B cell (primary cell): ENCODE results near the gene LENG8. TPM values are rescaled to one million over a fixed set of nuclear protein-coding genes. Genes with fewer than 3 reads are reported as not detected.

ENCODE experiments used
- ATAC-seq: fragments of 200-7000 bp; cut with Tn5 transposase; one replicate; pipeline ENCODE4 v1.10.0; 2021; ENCODE audit warnings: low read depth, mild to moderate bottlenecking, moderate number of reproducible peaks, moderate library complexity
- CTCF ChIA-PET: fragments of 350-600 bp; sonication (Branson Sonifier 250); formaldehyde crosslinking; loops from one replicate; lab custom pipeline; 2021; ENCODE audit warnings: antibody characterized with exemption, inconsistent platforms; lab: Charles Lee
- POLR2A ChIA-PET: fragments of 350-600 bp; sonication (Branson Sonifier 250); formaldehyde crosslinking; loops from one replicate; lab custom pipeline; 2021; ENCODE audit warnings: antibody characterized with exemption; lab: Charles Lee
- DNase-seq: peaks from one replicate; pipeline ENCODE4 v3.0.0; 2013
- H2AFZ ChIP-seq: 2 replicates; pipeline ENCODE4 v1.6.1; 2012; ENCODE audit warnings: mild to moderate bottlenecking, low read depth, low read length; ENCODE audit not compliant: insufficient read depth, poor library complexity, severe bottlenecking
- H3K27ac ChIP-seq, 2 donors: 1 replicate in 1 of 2; 2 replicates in 1 of 2; pipeline ENCODE4 v1.5.1; 2012 to 2013; ENCODE audit warnings: low read length in 2 of 2, mild to moderate bottlenecking in 2 of 2, moderate library complexity in 1 of 2
- H3K27me3 ChIP-seq, 4 experiments: fragments of 200-600 bp in 1 of 4; sonication (generic) in 1 of 4; replicated peaks in 1 of 4; 1 replicate in 2 of 4; 2 replicates in 2 of 4; pipeline versions ENCODE4 v1.6.1 to v1.7.0; 2013 to 2016; ENCODE audit warnings: low read length in 3 of 4, mild to moderate bottlenecking in 2 of 4, mixed read lengths in 1 of 4, moderate library complexity in 1 of 4; ENCODE audit not compliant: insufficient read depth in 4 of 4, control insufficient read depth in 3 of 4; ENCODE audit errors: control extremely low read depth in 1 of 4
- H3K36me3 ChIP-seq, 2 experiments: replicated peaks in 1 of 2; 1 replicate in 1 of 2; 2 replicates in 1 of 2; pipeline versions ENCODE4 v1.6.1 to v1.7.1; 2013; ENCODE audit warnings: low read length in 1 of 2; ENCODE audit not compliant: insufficient read depth in 2 of 2, control insufficient read depth in 1 of 2; ENCODE audit errors: control extremely low read depth in 1 of 2, extremely low read depth in 1 of 2
- H3K4me1 ChIP-seq, 2 donors: fragments of 200-600 bp in 1 of 2; sonication (generic) in 1 of 2; 1 replicate in 1 of 2; 2 replicates in 1 of 2; pipeline versions ENCODE4 v1.5.1 to v1.6.1; 2013 to 2017; ENCODE audit warnings: low read length in 2 of 2; ENCODE audit not compliant: control insufficient read depth in 2 of 2, insufficient read depth in 2 of 2
- H3K4me2 ChIP-seq: replicated peaks from 2 replicates; pipeline ENCODE3; 2012; ENCODE audit warnings: mild to moderate bottlenecking, low read depth, low read length; ENCODE audit not compliant: poor library complexity, severe bottlenecking
- H3K4me3 ChIP-seq, 5 experiments: fragments of 200-600 bp in 1 of 5; sonication (generic) in 1 of 5; 1 replicate in 3 of 5; 2 replicates in 2 of 5; pipeline versions ENCODE4 v1.5.1 to v1.7.0; 2011 to 2016; ENCODE audit warnings: low read length in 4 of 5, mild to moderate bottlenecking in 4 of 5, low read depth in 2 of 5, control low read depth in 1 of 5, moderate library complexity in 1 of 5; ENCODE audit not compliant: insufficient read depth in 1 of 5; ENCODE audit errors: control extremely low read depth in 1 of 5, extremely low read depth in 1 of 5
- H3K79me2 ChIP-seq: fragments of 200-600 bp; sonication (generic); one replicate; pipeline ENCODE4 v1.6.0; 2016; ENCODE audit warnings: low read length; ENCODE audit not compliant: control insufficient read depth, insufficient read depth
- H3K9ac ChIP-seq: fragments of 200-600 bp; sonication (generic); 2 replicates; pipeline ENCODE4 v1.6.1; 2017; ENCODE audit warnings: mild to moderate bottlenecking, low read length, moderate library complexity
- H3K9me3 ChIP-seq, 3 donors: one replicate each; pipeline versions ENCODE4 v1.6.1 to v1.7.1; 2013; ENCODE audit warnings: low read length in 2 of 3; ENCODE audit not compliant: control insufficient read depth in 2 of 3, insufficient read depth in 1 of 3; ENCODE audit errors: control extremely low read depth in 1 of 3
- H4K20me1 ChIP-seq: 2 replicates; pipeline ENCODE4 v1.6.0; 2012; ENCODE audit warnings: mild to moderate bottlenecking, low read length; ENCODE audit not compliant: insufficient read depth, control insufficient read depth, poor library complexity, severe bottlenecking
- H3K27ac Mint-ChIP-seq: one replicate; pipeline ENCODE4 v1.8.0; 2021; ENCODE audit warnings: mixed read lengths
- H3K27me3 Mint-ChIP-seq: one replicate; pipeline ENCODE4 v1.8.0; 2021; ENCODE audit warnings: mixed read lengths
- H3K4me1 Mint-ChIP-seq: one replicate; pipeline ENCODE4 v1.8.0; 2021; ENCODE audit warnings: mixed read lengths
- H3K4me3 Mint-ChIP-seq: one replicate; pipeline ENCODE4 v1.8.0; 2021; ENCODE audit warnings: mixed read lengths
- H3K9me3 Mint-ChIP-seq: one replicate; pipeline ENCODE4 v1.8.0; 2022; ENCODE audit warnings: mixed read lengths; ENCODE audit not compliant: insufficient read depth
- EZH2 ChIP-seq: IDR thresholded peaks from 2 replicates; pipeline ENCODE4 v1.6.1; 2012; ENCODE audit warnings: borderline replicate concordance, low read depth, mild to moderate bottlenecking, moderate library complexity, low read length; ENCODE audit not compliant: insufficient read depth, poor library complexity, severe bottlenecking
- WGBS: methylation state at CpG from one replicate; pipeline ENCODE4 v1.1.5; 2013; ENCODE audit warnings: missing lambda C conversion rate; ENCODE audit not compliant: insufficient coverage; 5-methylcytosine and 5-hydroxymethylcytosine counted together
- intact Hi-C: fragments of 100-400 bp; cut with micrococcal nuclease; formaldehyde crosslinking; loops from one replicate; pipeline ENCODE4 v1.10.0; 2022
- polyA plus RNA-seq: library from polyadenylated mRNA; depleted of rRNA; stranded (reverse); fragments of >200 nt; gene quantifications from 2 replicates; pipeline ENCODE4 v1.2.3, GENCODE V29; 2012
- total RNA-seq, 2 donors: library from RNA; stranded (reverse); fragments of 120-200 nt in 1 of 2; gene quantifications; 1 replicate in 1 of 2; 2 replicates in 1 of 2; pipeline versions ENCODE4 v1.2.3 to v1.2.4, GENCODE V29; 2013 to 2022
- TF ChIP-seq, protein P1 (sequence below): fragments of 200-600 bp; IDR thresholded peaks from one replicate; pipeline ENCODE4 v1.8.0; 2022; ENCODE audit warnings: antibody characterized with exemption, mild to moderate bottlenecking

The LENG8 gene
- total and polyA plus RNA-seq, 2 donors (not counting 1 experiment from before 2014, with no cell fraction given): 687 to 753 TPM

DNA sequence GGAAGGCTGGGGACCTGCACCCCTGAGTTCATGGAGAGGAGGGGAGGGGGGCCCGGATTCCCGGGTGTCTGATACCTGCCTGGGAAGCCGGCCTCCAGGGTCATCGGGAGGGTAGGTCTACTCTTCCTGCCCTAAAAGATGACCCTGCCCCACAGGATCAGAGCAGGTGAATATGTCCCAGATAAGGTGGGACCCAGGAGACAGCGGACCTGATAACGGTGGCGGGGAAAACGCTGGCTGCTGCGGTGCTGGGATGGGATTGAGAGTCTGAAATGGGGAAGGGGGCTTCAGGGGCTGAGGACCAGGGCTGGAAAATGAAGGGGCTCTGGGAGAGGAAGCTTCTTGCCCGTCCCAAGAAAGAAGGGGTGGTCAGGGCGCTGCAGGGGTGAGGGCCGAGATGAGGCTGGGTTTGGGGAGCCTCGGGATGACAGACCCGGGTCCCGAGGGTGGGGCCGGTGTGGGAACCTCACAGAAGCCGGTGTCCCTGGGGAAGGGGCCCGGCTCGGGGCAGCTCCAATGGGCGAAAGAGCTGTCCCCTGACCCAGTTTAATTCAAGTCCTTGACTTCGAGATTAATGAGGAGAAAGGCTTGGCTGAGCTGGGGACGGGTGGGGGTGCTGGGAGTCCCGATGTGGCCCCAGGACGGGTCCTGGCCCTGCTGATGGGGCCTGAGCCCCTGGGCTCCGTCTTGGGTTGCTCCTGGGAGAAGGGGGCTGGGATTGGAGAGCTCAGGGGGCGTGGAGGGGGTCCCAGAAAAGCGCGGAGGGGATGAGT is 32.9 kb upstream of the LENG8 start:
- H3K27ac ChIP-seq: no peak overlapping the region
- H3K27me3 Mint-ChIP-seq: peaks cover 52% of the 10 kb centered on the region
- 17% methylated on average over 22 of the region's 28 CpGs for WGBS
- no peak for ATAC-seq
- ChIA-PET POLR2A (interaction anchor here (0.7 kb wide), 1 partner anchor 864 kb away, joined by 4 read pairs; the partner anchor contains the start of gene HSPBP1), CTCF (interaction anchor here (0.8 to 1.3 kb wide), 3 partner anchors 27 to 63 kb away, joined by 3 read pairs; partner anchors contain the start of gene LENG8)
- peaks cover 0 to 68% (median 33%) of the 10 kb centered on the region in 4 experiments for H3K27me3 ChIP-seq
- TF ChIP-seq, protein P1, sequence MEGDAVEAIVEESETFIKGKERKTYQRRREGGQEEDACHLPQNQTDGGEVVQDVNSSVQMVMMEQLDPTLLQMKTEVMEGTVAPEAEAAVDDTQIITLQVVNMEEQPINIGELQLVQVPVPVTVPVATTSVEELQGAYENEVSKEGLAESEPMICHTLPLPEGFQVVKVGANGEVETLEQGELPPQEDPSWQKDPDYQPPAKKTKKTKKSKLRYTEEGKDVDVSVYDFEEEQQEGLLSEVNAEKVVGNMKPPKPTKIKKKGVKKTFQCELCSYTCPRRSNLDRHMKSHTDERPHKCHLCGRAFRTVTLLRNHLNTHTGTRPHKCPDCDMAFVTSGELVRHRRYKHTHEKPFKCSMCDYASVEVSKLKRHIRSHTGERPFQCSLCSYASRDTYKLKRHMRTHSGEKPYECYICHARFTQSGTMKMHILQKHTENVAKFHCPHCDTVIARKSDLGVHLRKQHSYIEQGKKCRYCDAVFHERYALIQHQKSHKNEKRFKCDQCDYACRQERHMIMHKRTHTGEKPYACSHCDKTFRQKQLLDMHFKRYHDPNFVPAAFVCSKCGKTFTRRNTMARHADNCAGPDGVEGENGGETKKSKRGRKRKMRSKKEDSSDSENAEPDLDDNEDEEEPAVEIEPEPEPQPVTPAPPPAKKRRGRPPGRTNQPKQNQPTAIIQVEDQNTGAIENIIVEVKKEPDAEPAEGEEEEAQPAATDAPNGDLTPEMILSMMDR: no peak
- no peak for TF ChIP-seq EZH2
- H3K4me1 ChIP-seq: peaks cover 14 to 33% of the 10 kb centered on the region in 2 donors
- no peaks in the 10 kb centered on the region for H4K20me1 ChIP-seq
- no peaks in the 10 kb centered on the region for H3K79me2 ChIP-seq
- H3K9ac ChIP-seq: no peak overlapping the region
- H3K27ac Mint-ChIP-seq: no peak overlapping the region
- H3K9me3 Mint-ChIP-seq: no peaks in the 10 kb centered on the region
- peak; percentile 21 for DNase-seq
- H3K9me3 ChIP-seq: peaks cover 0 to 16% (median 0%) of the 10 kb centered on the region in 3 donors
- no peak overlapping the region for H3K4me3 ChIP-seq
- H3K4me2 ChIP-seq: peak overlapping the region; percentile 42
- peaks cover 12% of the 10 kb centered on the region for H3K4me1 Mint-ChIP-seq
- intact Hi-C loops: no loop called here
- no peak overlapping the region for H2AFZ ChIP-seq
- H3K36me3 ChIP-seq: no peaks in the 10 kb centered on the region
- no peak overlapping the region for H3K4me3 Mint-ChIP-seq
